Stimulated activated CD4-positive, alpha-beta T cell treated with anti-CD3 and anti-CD28 coated beads, Interleukin-15, amount 100 ng/mL, for 24 hours (primary cell): ENCODE results near the gene AKR1A1.
"Not testable (repeated sequence)": the region's sequence is repeated elsewhere in the genome, so short reads cannot be mapped to it uniquely, and the experiment has no call there.

ENCODE experiments used
- DNase-seq: peaks from one replicate; pipeline ENCODE4 v3.0.0-alpha.2; 2020

Gene AKR1A1

DNA sequence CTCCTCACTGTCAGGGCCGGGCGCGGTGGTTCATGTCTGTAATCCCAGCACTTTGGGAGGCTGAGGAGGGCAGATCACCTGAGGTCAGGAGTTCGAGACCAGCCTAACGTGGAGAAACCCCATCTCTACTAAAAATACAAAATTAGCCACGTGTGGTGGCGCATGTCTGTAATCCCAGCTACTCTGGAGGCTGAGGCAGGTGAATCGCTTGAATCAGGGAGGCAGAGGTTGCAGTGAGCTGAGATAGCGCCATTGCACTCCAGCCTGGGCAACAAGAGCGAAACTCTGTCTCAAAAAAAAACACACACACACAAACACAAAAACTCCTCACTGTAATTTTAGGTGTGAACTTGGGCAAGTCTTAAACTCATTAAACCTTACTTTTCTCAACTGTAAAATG, 26.7 kb upstream of the AKR1A1 start:
- not testable (repeated sequence) for DNase-seq

DNA sequence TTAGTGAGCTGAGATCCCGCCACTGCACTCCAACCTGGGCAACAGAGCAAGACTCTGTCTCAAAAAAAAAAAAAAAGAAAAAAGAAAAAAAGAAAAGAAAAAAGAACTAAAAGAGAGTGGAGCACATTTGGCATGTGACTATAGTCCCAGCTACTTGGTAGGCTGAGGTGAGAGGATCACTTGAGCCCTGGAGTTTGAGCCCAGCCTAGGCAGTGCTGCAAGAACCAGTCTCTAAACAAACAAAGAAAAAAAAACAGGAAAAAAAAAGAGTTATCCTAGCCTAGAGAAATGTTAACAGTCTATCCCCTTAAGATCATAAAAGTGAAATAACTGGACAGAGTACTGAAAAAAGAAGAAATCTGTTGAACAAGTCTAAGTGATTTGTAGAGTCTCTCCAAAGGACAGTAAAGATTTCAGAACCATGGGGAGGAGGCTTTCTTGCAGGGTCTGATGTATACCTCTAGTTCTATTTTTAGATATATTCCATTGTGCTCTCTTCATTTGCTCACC, 24.4 kb upstream of the AKR1A1 start:
- no peak for DNase-seq

DNA sequence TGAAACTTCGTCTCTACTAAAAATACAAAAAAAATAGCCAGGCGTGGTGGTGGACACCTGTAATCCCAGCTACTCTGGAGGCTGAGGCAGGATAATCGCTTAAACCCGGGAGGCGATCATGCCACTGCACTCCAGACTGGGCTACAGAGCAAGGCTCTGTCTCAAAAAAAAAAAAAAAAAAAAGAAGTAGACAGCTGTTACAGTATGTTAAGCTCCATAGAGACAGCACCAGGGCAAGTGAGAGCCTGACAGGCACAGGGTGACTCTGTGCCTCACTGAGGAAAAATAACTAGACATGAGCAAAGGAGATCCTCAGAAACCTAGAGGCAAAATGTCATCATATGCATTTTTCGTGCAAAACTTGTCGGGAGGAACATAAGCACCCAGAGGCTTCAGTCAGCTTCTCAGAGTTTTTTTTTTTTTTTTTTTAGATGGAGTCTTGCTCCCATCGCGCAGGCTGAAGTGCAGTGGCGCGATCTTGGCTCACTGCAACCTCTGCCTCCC, 19.9 kb upstream of the AKR1A1 start:
- DNase-seq, result no peak

DNA sequence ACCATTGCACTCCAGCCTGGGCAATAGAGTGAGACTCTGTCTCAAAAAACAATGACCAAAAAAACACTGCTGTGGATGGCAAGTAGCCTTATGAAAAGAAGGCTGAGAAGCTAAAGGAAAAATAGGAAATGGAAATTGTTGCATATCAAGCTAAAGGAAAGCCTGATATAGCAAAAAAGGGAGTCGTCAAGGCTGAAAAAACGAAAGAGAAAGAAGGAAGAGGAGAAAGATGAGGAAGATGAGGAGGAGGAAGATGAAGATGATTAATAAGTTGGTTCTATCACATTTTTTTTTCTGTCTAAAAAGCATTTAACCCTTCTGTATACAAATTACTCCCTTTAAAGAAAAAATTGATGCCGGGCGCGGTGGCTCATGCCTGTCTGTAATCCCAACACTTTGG, 18.8 kb upstream of the AKR1A1 start:
- DNase-seq, result no peak

DNA sequence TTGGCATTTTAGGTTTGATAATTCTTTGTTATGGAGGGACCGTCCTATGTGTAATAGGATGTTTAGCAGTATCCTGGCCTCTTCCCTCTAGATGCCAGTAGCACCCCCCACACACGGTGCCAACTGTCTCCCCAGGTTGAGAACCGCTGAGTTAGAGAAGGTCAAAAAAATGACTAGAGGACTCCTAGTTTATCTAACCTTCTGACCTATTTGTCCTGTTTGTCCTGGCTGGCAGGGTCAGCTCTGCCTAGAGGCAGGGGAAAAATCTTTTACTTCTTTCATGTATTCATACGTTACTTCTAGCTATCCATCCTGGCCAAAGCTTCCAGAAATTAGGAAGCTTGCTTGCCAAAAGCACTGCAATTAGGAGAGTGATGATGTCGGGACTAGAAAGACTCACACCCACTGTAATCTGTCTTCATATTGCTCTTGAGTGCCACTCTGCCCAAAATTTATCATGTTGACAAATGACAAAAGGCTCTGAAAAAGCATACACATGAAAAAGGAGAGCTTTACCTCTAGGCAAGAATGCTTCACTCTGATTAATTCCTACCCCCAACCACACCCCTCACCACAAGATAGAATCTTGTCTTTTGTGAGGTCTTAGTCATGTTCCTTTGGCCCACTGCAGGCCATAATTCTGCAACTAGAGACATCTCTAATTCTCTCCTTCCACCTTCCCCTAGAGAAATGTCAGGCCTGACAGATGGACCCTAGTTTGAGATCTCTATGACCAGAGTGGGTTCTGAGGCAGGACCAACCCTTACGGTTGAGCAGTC, 14.4 kb upstream of the AKR1A1 start:
- no peak for DNase-seq

DNA sequence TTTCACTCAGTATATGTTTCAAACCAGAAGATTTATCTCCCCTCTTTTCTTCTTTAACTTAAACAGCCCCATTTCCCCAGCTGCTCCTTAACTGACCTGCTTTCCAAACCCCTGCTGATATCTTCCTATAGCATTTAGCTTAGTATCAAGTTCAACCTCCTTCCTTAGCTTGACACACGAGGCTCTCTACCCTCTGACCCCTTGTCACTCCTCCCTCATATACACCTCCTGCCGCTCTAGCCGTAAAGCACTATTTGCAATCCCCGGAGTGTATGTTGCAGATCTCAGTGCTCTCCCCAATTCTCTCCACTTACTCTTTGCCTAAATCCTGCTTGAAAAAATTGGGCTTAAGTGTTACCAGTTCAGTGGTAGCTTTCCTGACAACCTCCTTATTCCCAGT, 13.7 kb upstream of the AKR1A1 start:
- DNase-seq, result no peak

DNA sequence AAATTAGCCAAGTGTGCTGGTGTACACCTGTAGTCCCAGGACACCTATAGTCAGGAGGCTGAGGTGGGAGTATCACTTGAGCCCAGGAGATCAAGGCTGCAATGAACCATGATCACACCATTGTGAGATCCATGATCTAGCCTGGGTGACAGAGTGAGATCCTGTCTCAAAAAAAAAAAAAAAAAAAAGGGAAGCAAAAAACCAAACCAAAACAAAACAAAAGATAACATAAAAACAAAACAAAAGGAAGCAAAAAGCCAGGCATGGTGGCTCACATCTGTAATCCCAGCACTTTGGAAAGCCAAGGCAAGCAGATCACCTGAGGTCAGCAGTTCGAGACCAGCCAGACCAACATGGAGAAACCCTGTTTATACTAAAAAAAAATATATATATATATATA, 9.4 kb upstream of the AKR1A1 start:
- no peak for DNase-seq

DNA sequence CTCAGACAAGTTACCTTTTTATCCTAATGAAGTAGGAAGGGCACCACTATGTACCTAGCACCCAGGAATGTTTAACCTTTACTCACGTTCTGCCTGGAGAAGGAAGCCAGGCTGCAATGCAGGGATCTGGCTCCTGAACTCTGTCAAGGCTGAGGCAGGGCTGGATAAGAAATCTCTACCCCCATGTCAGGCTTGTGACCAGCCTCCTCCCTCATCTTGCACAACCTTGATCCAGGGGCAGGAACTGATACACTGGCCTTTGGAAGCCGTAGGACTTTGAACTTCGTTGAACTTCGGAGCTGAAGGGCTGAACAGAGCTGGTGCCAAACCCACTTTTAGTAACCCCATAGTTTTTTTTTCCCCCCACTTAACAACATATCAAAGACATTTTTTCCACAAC, 8.0 kb upstream of the AKR1A1 start:
- no peak for DNase-seq

DNA sequence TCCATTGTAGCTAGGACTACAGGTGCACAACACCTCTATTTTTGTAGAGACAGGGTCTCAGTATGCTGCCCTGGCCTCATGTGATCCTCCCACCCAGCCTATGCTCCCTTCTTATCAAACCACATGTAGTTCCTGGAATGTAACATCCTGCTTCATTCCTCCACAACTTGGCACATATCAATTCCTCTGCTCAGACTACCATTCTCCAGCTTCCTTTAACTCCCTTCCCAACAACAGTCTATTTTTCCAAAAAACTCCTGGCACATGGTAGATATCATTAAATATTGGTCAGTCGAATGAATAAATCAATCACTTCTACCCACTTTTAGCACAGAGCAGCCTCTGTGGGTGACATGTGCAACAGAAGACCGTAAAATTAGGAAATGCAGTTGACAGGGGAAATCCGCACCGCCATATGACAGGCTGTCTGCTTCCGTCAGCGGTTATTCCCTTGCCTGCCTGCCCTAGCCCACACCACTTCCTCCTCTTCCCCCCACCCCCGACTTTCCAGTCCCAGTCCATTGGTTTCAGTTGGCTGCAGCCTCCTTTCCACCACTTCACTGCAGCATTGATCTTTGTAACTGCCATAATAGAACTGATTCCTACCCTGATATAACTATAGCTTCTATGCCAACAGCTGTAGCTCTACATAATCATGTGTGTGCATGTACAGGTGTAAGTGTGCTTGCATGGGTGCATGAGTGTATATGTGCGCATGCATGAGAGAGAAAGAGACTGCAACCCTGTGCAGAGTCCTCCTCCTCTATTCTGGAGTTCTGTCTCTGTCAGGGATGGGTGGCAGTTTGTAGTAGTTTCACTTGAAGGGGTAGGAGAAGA, 6.8 kb upstream of the AKR1A1 start:
- peak; percentile 84 for DNase-seq

DNA sequence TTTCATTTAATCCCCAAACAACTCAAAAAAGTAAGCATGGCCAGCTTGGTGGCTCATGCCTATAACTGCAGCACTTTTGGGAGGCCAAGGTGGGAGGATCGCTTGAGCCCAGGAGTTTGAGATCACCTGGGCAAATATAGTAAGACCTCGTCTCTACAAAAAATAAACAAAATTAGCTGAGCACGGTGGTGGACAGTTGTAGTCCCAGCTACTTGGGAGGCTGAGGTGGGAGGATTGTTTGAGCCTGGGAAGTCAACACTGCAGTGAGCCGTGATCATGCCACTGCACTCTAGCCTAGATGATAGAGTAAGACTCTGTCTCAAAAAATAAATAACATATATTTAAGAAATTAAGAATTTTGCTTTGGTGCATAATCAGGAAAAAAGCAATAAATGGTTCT, 6.1 kb upstream of the AKR1A1 start:
- no peak for DNase-seq

DNA sequence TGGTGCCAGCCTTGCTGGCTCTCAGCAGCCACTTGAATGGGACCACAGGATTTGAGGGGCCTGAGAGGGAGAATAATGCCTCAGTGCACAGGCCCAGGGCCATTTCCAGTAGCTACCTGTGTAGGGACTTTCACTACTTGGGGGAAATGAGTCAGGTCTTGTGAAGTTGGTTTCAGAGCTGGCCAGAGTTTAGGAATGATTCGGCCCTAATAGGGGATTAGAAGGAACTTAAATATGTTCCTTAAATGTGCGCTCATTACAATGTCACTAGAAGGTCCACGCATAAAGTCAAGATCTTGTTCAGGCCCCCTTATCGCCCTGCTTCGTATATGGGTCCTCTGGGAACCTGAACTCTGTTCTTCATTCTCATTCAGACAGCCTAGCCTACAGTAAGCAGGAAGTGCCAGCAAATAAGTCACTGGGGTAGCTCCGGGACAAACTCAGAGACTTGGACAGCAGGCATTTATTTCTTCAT, 5.6 kb upstream of the AKR1A1 start:
- peak; percentile 50 for DNase-seq

DNA sequence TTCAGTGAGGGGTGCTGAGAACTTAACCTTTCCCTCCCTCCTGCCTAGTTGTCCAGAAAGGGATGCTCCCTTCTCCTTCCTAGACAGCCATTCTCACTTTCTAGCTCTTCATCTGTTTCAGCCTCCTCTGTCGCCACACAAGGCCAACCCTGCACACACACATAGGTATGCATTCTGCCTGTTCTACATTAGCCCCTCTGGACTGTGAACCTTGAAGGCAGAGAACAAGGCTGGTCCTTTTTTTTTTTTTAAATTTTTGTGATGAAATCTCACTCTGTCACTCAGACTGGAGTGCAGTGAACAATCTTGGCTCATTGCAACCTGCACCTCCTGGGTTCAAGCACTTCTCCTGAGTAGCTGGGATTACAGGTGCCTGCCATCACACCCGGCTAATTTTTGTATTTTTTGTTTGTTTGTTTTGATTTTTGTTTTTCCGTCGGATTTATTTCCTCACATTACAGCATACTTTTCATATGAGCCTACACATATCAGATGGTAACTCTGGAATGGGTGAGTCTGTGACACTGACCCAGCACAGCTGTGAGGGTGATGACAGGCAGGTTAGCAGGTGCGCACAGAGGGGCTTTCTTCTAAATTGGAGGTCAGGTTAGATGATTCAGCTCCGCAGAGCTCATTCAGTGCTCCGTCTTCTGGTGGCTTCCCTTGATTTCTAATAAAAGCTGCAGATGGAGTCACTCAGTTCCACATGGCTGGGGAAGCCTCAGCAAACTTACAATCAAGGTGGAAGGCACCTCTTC, 4.9 kb upstream of the AKR1A1 start:
- no peak for DNase-seq

DNA sequence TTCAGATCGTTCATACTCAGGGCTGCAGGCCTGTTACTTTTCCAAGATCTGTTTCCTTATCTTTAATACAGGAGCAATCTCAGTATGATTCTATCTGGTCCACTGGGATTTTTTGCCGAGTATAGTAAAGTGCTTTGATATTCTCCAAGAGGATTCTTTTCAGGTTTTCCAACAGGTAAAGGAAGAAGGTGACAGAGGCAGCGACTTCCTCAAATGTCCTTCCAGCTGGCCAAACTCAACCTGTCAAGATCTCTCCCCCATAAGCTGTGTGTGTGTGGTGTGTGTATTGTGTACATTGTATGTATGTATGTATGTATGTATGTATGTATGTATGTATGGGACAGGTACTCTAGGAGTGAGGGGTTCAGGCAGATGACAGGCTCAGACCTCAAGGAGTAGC, 1.1 kb downstream of the AKR1A1 start:
- DNase-seq, result no peak

DNA sequence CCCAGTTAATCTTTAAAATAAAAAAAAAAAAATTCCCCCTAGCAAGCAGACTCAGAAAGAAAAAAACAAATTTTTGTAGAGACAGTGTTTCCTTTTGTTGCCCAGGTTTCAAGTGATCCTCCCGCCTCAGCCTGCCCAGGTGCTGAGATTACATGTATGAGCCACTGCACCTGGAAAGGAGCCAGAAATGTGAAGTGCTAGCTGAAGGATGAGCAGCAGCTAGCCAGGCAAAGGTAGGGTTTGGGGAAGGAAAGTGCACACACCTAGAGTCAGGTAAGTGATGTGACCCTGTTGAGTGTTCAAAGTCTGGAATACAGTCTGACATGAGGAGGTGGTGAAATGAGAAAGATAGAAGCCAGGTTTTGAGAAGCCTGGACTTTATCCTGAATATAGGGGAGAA, 1.7 kb downstream of the AKR1A1 start:
- no peak for DNase-seq

DNA sequence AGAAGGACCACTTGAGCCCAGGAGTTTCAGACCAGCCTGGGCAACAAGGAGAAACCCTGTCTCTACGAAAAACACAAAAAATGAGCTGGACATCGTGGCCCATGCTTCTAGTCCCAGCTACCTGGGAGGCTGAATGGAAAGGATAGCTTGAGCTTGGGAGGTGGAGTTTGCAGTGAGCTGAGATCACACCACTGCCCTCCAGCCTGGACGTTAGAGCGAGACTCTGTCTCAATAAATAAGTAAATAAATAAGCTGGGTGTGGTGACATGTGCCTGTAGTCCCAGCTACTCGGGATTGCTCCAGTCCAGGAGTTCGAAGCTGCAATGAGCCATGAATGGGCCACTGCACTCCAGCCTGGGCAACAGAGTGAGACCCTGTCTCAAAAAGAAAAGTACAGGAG, 3.6 kb downstream of the AKR1A1 start:
- DNase-seq, result no peak

DNA sequence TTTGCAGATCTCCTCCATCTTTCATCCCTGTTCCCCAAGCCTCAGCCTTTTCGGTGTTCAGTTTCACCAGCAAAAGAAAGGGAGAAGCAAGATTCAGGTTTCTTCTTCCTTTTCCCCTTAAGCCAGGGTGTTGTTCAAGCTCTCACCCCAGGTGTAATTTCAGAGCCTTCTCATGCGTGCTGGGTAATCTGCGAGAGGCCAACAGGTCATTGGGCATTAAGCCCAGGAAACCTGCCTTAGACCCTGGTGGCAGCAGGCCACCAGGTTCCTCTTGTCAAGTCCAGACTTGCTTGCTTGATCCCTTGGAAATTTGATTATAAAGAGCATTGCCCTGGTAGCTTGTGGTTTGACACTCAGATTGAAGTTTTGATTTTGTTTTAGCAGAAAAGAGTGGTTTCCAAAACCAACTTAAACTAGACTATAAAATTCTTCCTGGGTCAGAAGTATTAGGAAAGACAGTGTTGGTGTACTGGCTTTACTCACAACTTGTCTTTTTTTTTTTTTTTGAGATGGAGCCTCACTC, 6.9 kb downstream of the AKR1A1 start:
- DNase-seq, result no peak

DNA sequence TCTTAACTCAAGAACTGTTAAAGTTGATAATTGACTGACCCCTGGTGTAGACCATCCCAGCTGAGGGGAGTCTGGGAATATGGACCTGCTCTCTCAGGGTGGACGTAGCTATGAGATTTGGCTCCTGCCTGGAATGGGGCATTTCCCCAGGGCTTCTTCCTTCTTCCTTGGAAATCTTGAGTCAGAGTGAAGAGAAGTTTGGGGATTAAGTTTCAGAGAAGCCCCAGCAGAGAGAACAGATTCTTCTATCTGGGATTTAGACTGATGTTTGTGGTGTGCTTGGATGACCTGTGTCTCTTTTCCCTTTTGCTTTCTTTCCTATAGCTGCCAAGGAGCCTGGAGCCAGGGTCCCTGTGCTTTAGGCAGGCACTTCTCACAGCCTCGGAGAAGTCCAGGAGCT, 13.2 kb downstream of the AKR1A1 start:
- no peak for DNase-seq

DNA sequence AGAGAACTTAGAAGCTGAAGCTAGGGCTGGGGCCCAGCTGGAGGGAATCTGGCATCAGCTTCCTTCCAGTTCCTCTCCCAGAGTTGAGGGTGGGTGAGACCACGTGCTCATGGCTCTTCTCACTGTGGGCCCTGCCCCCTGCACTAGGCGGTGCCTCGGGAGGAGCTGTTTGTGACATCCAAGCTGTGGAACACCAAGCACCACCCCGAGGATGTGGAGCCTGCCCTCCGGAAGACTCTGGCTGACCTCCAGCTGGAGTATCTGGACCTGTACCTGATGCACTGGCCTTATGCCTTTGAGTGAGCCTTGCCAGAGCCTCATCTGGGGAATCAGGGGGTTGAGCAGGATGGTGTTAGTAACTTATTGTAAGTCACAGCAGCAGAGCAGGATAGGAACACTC, 16.1 kb downstream of the AKR1A1 start:
- no peak for DNase-seq

DNA sequence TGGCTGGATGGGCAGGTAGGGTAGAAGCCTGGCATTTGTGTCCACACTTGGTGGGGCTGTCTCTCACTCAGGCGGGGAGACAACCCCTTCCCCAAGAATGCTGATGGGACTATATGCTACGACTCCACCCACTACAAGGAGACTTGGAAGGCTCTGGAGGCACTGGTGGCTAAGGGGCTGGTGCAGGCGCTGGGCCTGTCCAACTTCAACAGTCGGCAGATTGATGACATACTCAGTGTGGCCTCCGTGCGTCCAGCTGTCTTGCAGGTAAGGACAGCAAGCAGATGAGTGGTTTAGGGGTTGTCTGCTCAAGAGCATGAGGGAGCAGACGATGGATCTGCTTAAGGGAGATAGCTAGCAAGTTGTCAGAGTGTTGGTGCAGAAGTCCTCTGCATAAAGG, 17.3 kb downstream of the AKR1A1 start:
- no peak for DNase-seq

DNA sequence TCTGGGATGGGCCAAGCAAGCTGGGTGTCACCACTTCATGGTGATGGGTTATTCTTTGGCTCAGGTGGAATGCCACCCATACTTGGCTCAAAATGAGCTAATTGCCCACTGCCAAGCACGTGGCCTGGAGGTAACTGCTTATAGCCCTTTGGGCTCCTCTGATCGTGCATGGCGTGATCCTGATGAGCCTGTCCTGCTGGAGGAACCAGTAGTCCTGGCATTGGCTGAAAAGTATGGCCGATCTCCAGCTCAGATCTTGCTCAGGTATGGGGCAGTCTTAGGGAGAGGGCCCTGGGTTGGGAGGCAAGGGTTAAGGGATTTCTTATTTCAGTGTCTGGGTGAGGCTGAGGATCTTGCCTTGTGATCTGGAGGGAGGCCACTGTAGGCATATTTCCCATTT, 17.8 kb downstream of the AKR1A1 start:
- no peak for DNase-seq

DNA sequence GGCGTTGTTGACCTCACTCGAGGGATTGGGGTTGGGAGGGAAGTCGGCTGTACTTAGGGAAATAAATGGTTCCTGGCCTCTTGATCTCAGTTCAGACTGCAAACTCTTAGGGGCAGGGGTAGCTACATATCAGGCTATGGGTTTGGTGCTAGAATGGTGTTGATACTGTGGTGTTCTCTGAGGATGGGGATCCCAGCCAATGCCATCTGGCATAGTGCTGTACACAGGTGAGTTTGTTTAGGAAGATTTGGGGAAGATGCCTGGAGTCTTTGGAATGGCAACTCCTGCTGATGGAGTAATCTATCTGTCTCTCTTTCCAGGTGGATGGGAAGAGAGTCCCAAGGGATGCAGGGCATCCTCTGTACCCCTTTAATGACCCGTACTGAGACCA, 18.9 kb downstream of the AKR1A1 start:
- no peak for DNase-seq

DNA sequence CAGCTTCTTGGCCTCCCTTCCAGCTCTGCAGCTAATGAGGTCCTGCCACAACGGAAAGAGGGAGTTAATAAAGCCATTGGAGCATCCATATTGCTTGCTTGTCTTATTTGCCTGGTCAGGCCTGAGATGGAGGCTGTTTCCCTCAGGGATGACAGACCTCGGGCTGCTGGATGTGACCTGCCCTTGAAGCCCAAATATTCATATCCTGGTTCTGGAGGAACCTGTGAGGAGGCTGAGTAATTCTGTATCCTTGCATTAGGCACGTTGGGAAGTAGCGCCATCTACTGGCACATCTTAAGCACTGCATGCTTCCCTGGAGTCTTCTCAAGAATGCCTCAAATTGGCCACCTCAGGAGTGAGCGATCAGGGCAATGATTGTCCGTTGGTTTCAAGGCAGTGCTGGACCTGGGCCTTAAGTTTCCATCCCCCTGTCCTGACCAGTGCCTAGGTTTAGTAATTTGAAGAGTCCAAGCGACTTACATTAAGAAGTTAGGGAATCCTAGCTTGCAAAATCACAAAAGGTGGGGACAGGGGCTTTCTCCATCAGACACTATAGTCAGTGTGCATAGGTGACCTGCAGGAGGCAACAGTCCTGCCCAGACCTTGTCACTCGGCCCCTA, 19.4 kb downstream of the AKR1A1 start:
- peak; percentile 73 for DNase-seq
